Mucosa of descending colon (tissue), 3 donors: Measurements from ENCODE around the gene KCNH5. TPM values are rescaled to one million over a fixed set of nuclear protein-coding genes. Genes with fewer than 3 reads are reported as not detected.

Experiments
- ATAC-seq: fragments of 200-7000 bp; cut with Tn5 transposase; one replicate; pipeline ENCODE4 v1.9.1; 2020; ENCODE audit warnings: mild to moderate bottlenecking, moderate library complexity
- DNase-seq, 3 donors: peaks; one replicate each; pipeline ENCODE4 v3.0.0-alpha.2; 2020
- H3K36me3 ChIP-seq: fragments of 200-600 bp; one replicate; pipeline ENCODE4 v1.8.0; 2021; ENCODE audit warnings: low read depth, mild to moderate bottlenecking
- H3K4me1 ChIP-seq: fragments of 200-600 bp; one replicate; pipeline ENCODE4 v1.8.0; 2021; ENCODE audit warnings: low read depth, mild to moderate bottlenecking
- H3K4me3 ChIP-seq: fragments of 200-600 bp; one replicate; pipeline ENCODE4 v1.8.0; 2021; ENCODE audit warnings: mild to moderate bottlenecking
- H3K9me3 ChIP-seq: fragments of 200-600 bp; one replicate; pipeline ENCODE4 v1.8.0; 2021; ENCODE audit warnings: mild to moderate bottlenecking
- intact Hi-C, 2 donors: fragments of 100-400 bp; cut with DNase I in 1 of 2; cut with micrococcal nuclease in 1 of 2; formaldehyde crosslinking; loops; one replicate each; pipeline versions ENCODE4 v1.11.0 to v1.11.1; 2022; cut with DNase I, micrococcal nuclease
- long read RNA-seq, 2 donors: library from polyadenylated mRNA; unstranded; transcript quantifications; one replicate each; pipeline ENCODE4 v2.0.0, GENCODE V29; 2019 to 2021
- total RNA-seq, 3 donors: library from RNA; stranded (reverse); fragmentation: NEBNext Ultra II Directional in 2 of 3; extraction: Animal tissue kit (Norgen Biotek cat#: 25700) in 2 of 3; gene quantifications; one replicate each; pipeline versions ENCODE4 v1.2.1 to v1.2.4, GENCODE V29; 2021 to 2023
- TF ChIP-seq, protein P1 (sequence below): fragments of 200-600 bp; IDR thresholded peaks from one replicate; pipeline ENCODE4 v1.8.0; 2022; ENCODE audit warnings: antibody characterized with exemption, mild to moderate bottlenecking
- donor health status: DM: no; HTN: no; CAD: no; lungs with moderate emphysema.
- donor health status: DM: no; HTN: no; CAD: no.
- donor health status: DM: no; HTN: yes; CAD: no.

Gene KCNH5, protein sequence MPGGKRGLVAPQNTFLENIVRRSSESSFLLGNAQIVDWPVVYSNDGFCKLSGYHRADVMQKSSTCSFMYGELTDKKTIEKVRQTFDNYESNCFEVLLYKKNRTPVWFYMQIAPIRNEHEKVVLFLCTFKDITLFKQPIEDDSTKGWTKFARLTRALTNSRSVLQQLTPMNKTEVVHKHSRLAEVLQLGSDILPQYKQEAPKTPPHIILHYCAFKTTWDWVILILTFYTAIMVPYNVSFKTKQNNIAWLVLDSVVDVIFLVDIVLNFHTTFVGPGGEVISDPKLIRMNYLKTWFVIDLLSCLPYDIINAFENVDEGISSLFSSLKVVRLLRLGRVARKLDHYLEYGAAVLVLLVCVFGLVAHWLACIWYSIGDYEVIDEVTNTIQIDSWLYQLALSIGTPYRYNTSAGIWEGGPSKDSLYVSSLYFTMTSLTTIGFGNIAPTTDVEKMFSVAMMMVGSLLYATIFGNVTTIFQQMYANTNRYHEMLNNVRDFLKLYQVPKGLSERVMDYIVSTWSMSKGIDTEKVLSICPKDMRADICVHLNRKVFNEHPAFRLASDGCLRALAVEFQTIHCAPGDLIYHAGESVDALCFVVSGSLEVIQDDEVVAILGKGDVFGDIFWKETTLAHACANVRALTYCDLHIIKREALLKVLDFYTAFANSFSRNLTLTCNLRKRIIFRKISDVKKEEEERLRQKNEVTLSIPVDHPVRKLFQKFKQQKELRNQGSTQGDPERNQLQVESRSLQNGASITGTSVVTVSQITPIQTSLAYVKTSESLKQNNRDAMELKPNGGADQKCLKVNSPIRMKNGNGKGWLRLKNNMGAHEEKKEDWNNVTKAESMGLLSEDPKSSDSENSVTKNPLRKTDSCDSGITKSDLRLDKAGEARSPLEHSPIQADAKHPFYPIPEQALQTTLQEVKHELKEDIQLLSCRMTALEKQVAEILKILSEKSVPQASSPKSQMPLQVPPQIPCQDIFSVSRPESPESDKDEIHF
- total RNA-seq: under 1 TPM in 1 of 3 donors, not detected in 2; 0.28 TPM
- long read RNA-seq, donor 1: 0 reads
- long read RNA-seq, donor 2: 0 reads

DNA sequence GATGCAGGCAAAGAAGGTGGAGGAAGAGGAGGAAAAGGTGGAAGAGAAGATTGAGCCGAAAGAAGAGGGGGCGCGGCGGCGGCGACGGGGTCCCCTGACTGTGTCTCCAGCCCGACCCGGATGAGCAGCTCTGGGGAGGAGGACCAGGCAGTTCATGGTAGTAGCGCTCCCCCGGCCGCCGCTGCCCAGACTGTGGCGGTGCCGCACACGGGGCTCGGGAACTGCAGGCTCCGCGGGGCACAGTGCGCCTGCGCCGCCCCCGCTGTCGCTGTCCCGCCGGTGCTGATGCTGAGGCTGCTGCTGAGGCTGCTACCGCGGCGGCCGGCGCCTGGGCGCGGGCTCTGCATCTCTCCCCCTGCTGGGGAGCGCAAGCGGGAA is at the start of gene KCNH5:
Gene KCNH5 (minus strand): TSS at position 225 of the 378 bp plus-strand sequence. CDS start 272 bp downstream, outside the sequence.
- H3K36me3 ChIP-seq: no peaks in the 10 kb centered on the region
- H3K4me1 ChIP-seq: no peaks in the 10 kb centered on the region
- no peak for DNase-seq
- intact Hi-C loops: no loop called here
- H3K9me3 ChIP-seq: no peaks in the 10 kb centered on the region
- no peak within 1 kb of the TSS for H3K4me3 ChIP-seq
- TF ChIP-seq, protein P1, sequence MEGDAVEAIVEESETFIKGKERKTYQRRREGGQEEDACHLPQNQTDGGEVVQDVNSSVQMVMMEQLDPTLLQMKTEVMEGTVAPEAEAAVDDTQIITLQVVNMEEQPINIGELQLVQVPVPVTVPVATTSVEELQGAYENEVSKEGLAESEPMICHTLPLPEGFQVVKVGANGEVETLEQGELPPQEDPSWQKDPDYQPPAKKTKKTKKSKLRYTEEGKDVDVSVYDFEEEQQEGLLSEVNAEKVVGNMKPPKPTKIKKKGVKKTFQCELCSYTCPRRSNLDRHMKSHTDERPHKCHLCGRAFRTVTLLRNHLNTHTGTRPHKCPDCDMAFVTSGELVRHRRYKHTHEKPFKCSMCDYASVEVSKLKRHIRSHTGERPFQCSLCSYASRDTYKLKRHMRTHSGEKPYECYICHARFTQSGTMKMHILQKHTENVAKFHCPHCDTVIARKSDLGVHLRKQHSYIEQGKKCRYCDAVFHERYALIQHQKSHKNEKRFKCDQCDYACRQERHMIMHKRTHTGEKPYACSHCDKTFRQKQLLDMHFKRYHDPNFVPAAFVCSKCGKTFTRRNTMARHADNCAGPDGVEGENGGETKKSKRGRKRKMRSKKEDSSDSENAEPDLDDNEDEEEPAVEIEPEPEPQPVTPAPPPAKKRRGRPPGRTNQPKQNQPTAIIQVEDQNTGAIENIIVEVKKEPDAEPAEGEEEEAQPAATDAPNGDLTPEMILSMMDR: no peak
- peak; percentile 13 for ATAC-seq

DNA sequence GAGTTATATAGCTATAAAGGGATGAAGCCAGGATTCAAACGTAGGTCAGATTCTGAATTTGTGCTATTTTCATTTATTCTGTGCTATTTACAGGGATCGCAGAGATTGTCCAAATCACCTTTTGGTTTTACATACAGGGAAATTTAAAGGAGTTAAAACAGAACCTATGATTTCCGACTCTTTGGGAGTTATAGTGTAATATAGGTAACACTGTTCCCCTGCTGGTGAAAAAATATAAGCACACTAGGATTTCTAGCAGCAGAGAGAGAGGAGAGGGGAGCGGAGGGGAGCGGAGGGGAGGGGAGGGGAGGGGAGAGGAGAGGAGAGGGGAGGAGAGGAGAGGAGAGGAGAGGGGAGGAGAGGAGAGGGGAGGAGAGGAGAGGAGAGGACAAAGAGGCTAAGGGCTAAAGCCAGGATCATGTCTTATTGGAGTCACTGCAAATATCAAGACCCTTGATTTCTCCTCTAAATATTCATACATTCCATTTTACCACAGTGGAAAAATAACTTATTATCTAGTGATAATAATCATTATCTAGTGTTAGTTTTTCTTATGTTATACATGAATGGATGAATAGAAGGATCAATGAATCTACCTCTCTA is 46.2 kb upstream of the KCNH5 start:
- intact Hi-C loops: no loop called here
- H3K9me3 ChIP-seq: no peaks in the 10 kb centered on the region
- no peak for ATAC-seq
- H3K4me3 ChIP-seq: no peak overlapping the region
- H3K4me1 ChIP-seq: no peaks in the 10 kb centered on the region
- H3K36me3 ChIP-seq: no peaks in the 10 kb centered on the region
- DNase-seq: no peak
- TF ChIP-seq, protein P1: no peak

DNA sequence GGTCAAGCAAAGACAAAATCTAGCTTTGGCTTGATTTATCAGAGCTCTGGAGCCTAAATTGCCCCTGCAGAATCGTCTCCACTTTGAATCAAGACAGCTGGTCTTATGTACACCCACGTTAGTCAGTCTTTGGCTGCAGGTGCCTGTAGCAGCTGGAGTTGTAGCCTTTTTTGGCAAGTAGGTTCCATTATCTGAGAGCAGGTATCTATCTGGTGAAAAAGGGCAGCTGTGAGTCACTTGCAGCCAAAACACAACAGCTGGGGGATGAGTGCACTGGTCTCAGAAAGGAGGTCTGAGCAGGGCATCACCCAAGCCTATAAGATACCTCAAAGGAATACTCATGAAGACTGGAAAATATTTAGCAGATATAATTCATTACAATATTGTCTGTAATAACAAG is 43.6 kb upstream of the KCNH5 start:
- H3K9me3 ChIP-seq: no peaks in the 10 kb centered on the region
- H3K4me3 ChIP-seq: no peak overlapping the region
- no peak for ATAC-seq
- DNase-seq: no peak
- H3K4me1 ChIP-seq: no peaks in the 10 kb centered on the region
- intact Hi-C loops: no loop called here
- no peaks in the 10 kb centered on the region for H3K36me3 ChIP-seq
- TF ChIP-seq, protein P1: no peak

DNA sequence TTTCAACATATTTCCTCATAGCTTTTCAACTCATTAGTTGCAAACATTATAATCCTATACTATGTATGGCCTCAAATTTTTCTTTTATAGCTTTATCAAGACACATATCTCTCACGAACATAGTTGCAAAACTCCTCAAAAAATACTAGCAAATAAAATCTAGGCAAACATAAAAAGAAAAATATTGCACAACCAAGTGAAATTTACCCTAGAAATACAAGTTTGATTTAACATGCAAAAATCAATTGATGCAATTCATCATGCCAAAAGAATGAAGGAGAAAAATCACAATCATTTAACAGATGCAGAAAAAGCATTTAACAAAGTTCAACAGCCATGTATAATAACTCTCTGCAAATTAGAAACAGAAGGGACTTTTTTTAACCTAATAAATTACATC is 33.3 kb upstream of the KCNH5 start:
- TF ChIP-seq, protein P1: no peak

DNA sequence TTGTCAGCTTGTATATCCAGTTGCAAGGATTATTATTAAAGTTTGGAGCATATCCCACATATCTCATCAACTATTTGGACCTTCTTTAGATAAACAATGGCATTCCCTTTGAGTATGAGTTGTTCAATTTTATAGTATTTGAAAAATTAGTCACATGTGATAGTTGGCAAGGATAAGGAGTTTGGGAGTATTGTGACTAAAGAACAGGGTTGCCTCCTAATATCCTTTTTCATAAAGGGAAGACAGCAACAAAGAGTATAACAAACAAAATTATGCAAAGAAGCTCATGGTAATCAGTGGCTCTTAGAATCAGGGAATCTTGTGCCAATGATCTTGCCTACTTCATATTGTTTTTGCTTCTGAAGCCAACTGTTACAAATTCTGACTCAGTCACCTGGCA is 31.2 kb upstream of the KCNH5 start:
- TF ChIP-seq, protein P1: no peak
- Histone ChIP-seq H3K4me1 (no peaks in the 10 kb centered on the region), H3K9me3 (peaks cover 8% of the 10 kb centered on the region), H3K36me3 (no peaks in the 10 kb centered on the region), H3K4me3 (no peak overlapping the region)
- DNase-seq (no peak), ATAC-seq (no peak)
- intact Hi-C loops: no loop called here

More for the DNA sequence above, 33.3 kb upstream of the KCNH5 start:
- no peaks in the 10 kb centered on the region for H3K36me3 ChIP-seq
- ATAC-seq: no peak
- no peak overlapping the region for H3K4me3 ChIP-seq
- no peak for DNase-seq
- intact Hi-C loops: no loop called here
- no peaks in the 10 kb centered on the region for H3K4me1 ChIP-seq
- H3K9me3 ChIP-seq: peaks cover 2% of the 10 kb centered on the region
